Measurements from ENCODE around the gene P2RY2.
"Not testable (repeated sequence)": the region's sequence is repeated elsewhere in the genome, so short reads cannot be mapped to it uniquely, and the experiment has no call there.

P2RY2 gene

DNA sequence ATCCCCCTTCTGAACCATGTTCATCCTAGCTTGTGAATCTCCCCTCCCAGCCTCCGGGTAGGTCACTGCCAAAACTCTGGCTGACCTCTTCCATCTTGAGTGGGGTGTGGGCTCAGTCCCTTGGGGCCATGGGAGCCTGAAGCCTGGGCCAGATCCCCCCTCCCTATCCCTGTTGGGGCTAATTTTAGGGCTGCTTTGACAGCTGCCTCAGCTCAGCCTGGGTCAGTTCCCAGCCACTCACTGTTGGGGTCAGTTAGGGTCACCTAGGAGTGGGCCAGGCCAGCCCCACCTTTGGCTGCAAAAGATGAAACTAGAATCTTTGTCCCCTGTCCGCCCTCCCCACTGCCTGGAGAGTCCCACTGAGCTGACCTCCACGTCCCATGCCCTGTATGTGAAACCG is 29.8 kb upstream of the P2RY2 start:
- no peak for DNase-seq

DNA sequence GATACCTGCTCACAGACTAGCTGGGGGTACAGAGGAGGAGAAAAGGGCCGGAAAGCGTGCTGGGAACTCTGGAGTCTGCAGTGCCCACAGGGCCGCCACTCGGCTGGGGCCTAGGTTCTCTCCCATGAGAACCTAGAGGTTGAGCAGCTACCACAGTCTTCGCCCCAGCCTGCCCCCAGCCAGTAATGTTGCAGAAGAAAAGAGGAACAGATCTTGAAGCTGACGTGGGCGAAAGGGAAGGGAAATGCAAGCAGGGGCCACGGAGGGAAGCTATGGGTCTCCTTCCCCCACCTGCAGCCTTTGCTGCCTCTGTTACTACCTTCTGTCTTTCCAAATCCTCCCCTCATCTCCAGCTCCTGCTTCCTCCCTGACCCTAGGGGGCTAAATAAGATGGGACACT is 28.8 kb upstream of the P2RY2 start:
- no peak for DNase-seq

DNA sequence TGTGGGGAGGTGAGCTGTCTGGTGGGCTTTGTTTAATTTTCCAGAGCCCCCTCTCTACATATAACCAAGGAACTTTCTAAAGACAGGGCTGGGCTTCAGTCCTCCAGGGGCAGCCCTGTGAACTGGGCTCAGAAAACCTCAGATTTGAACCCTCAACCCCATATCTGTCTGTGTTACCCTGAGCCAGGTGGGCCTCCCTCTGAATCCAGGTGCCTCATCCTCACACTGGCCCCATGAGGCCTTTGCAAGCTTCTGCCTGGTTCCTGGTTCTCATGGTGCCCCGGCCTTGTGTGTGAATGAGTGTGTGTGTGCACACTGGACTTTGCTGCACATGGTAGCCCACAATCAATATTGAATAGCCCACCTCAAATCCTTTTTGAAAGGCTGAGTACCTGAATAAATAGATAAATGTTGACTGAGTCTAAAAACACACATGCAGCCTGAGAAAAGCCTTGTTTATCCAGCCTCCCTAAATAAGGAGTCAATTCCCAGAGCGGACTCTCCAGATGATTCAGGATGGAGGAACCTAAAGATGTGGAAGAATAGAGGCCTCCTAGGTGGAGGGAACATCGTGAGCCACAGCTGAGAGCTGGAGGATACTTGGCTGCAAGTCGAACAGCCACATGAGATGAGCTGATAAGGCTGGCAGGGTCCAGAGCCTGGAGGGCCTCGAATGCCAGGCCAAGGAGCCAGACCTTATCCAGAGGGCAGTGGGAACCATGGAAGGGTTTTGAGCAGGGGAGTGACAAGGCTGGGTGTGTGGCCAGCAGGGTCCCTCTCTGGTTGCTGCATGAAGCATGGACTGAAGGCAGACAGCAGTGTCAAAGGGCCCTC is 28.1 kb upstream of the P2RY2 start:
- DNase-seq, result no peak

DNA sequence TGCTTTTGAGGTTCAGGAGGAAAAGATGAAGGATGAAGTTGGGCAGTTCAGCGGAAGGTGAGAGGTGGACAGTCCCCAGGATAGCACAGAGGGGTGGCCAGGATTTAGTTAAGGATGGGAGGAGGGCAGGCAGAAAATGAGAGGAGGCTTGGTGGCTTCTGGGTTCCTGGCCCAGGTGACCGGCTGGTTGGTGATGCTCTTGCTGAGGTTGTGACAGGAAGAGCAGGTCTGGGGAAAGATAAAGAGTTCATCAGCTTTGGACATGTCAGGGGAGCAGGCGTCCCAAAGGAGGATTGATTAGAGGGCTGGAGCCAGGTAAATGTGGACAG is 27.6 kb upstream of the P2RY2 start:
- DNase-seq, result no peak

DNA sequence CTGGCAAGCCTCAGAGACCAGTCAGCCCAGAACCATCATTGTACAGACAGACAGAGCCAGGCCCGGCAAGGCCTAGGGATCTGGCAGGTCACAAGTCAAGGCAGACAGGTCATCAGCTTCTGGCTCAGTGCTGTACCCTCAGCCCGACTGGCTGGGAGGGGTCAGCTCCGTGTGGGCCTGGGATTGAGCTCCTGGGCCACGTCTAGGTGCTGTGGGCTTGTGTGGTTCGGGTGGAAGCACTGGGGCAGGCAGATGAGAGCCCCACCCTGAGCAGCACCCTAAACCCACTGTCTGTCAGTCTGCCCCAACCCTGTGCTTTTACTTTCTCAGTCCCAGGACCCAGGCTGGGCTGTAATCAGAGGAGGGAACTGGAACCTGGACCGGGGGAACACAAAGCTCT is 26.9 kb upstream of the P2RY2 start:
- no peak for DNase-seq

DNA sequence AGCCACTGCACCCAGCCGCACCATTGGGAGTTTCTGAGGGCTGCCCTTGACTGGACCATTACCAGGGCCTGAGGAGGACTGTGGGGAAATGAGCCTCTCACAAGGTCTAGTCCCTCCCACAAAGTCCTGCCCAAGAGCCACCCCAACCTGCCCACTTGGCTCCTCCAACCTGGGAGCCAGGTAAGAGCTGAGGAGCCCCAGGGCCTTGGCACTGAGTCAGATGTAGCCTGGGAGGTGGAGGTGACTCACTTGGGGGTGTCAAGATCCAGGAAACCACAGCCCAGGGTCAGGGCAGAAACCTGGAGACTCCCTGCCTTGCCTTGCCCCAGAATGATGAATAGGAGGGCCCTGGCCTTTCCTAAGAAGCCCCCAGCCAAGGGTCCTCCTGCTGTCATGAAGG is 25.8 kb upstream of the P2RY2 start:
- DNase-seq, result no peak

DNA sequence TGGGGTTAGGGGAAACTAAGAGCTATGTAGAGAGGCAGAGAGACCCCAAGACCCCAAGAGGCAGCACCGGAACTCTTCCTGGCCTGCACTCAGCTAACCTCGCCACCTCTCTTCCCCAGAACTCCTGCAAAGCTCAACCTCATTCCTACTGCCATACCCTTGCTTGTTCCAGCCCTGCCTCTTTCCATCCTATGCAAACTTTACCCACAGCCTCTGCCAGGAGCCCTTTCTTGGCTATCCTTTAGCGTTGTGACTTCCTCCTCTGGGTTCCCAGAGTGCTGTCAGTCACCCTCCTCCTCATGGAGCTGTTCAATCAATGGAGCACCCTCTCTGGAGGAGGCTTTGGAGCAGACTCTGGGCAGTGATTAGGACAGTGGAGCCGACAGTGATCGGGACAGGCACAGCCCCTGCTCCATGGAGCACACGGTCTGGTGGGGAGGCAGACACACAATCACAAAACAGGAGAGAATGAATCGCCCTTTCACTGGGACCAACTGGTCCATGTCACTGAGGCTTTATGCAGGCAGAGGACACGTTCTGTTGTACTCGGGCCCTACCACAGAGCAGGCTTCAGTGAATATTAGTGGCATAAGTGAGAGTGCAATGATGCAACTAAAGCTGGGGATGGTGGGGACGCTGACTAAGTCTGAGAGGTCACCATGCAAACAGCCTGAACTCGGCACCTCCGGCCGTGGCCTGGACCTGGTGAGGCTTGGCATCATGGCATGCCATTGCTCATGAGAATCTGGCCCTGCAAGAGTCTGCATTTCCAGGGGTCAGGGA is 24.6 kb upstream of the P2RY2 start:
- DNase-seq, result no peak

DNA sequence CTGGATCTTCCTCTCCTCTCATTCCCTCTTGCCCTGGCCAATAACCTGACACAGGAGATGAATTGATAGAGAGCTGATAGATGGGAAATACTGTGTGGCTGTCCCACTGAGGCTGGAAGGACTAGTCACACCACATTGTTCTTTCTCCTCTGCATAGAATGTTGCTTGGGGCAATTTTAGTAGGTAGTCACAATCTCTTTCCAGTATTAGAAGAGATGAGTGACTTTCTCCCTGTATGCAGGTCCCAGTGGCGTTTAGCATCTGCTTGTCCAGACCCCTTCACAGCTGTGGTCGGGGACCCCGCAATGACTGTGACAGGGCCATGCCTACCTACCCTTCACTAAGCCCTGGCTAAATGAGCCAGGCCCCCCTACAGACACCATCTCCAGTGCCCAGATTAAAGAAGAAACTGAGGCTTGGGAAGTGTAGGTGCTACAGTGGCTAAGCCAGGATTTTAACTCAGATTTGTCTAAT is 24.0 kb upstream of the P2RY2 start:
- DNase-seq, result no peak

DNA sequence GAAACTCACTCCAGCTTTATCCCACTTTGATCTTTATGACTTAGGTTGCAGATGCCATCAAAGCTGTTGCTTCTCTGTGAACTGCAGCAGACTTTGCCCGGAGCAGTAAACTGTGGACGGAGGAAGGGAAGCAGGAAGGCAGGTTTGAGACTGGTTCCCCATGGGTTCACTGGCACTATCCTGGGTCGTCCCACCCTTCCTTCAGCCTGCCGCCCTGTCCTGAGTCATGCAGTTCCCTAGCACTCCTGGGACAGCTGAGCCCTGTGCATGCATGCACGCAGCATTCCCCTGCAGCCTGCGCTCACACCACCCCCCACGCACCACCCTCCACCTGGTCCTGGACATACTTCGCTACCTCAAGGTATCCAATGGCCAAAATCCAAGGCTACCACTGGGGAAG is 23.5 kb upstream of the P2RY2 start:
- no peak for DNase-seq

DNA sequence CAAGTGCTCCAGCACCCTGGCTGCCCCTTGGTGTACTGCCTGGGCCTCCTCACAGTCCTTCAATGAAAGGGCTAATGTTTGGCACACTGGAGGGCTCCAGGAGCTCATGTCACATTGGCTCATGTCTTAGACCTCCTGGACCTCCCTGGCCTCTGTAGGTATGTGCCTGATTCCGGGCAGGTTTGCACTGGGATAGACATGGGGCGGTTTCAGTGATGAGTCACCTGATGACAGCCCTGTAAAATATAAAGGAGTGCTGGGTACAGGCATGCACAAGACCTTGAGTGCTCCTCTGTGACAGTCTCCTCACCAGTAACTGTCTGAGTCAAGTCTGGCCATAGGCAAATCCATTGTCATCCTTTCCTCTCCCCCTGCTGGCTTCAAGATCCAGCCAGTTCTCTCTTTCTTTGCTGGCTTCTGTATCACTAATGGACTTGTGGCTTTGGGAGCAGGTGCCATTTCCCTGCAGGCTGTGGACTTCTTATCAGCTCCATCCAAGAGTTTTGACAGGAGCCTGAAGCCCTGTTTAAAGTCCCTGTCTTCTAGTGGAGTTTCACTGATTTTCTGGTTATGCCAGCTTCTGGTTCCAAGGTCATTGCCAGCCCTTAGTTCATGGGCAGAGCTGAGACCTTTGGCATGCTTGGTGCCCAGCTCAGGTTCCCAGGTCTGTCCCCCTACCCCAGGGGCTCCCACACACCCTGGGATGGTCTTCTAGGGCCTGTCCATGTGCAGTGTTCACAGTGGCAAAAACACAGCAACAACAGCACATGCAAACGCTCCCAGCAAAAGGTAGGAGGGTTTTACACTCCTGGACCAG is 22.7 kb upstream of the P2RY2 start:
- no peak for DNase-seq

DNA sequence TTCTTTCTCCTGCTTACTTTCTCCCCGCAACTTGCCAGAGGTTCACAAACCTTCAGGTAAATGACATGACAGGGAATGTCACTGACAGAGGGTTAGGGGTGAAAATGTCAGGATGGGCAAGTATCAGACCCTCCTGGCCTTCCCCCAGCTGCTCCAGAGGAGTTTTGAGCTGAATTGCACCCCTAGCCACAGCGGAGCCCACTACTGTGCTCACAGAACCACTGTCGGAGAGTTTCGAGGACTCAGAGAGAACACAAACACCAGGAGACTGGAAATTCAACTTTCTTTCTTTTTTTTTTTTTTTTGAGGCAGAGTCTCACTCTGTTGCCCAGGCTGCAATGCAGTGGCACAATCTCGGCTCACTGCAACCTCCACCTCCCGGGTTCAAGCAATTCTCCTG is 21.5 kb upstream of the P2RY2 start:
- DNase-seq, result no peak

DNA sequence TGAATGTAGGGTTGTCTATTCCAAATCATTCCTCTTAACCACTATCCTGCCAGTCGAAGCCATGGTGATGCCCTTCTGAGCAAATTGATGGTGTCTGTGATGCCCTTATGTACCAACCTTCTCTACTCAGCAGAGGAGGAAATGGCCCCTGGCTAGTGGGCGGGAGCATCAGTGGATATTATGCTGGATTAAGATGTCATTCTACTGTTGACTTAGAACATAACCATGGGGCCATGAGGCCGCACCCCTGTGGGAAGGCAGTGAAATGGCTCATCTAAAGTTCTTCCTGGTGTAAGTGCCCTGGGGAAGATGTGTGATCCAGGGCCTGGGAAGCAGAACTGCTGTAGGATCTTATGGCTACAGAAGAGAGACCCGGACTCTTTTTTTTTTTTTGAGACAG is 20.7 kb upstream of the P2RY2 start:
- no peak for DNase-seq

DNA sequence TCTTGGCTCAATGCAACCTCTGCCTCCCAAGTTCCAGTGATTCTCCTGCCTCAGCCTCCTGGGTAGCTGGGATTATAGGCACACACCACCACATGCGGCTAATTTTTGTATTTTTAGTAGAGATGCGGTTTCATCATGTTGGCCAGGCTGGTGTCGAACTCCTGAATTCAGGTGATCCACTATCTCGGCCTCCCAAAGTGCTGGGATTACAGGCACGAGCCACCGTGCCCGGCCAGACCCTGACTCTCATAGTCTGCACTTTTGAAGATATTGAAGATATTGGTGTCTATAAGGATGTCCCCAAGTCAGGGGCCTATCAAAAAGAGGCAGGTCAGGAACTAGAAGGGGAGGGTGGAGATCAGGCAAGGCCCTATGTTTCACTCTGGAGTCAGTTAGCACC is 20.3 kb upstream of the P2RY2 start:
- DNase-seq, result not testable (repeated sequence)

DNA sequence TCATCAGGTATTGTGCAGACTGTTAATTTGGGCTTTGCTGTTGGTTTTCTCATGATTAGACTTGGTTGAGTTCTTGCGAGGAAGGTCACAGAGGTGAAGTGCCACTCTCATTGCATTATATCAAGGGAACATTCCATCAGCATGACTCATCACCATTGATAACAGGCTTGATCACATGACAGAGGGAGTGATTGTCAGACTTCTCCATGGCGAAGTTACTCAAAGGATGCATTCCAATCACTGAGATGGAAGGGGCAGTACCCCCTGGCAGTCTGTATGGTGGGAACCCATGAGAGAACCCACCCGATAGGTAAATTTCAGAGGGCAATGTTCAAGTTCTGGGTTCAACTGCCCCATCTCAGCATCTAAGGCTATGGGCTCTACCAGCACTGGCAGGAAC is 19.4 kb upstream of the P2RY2 start:
- no peak for DNase-seq

DNA sequence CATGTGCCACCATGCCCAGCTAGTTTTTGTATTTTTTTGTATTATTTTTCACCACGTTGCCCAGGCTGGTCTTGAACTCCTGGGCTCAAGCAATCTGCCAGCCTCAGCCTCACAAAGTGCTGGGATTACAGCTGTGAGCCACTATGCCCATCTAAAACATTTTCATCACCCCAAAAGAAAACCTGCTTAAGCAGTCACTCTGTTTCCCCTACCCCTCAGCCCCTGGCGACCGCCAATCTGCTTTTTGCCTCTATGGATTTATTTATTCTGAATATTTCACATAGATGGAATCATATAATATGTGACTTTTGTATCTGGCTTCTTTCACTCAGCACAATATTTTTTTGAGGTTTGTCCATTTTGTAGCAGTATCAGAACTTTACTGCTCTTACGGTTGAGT is 18.6 kb upstream of the P2RY2 start:
- no peak for DNase-seq

DNA sequence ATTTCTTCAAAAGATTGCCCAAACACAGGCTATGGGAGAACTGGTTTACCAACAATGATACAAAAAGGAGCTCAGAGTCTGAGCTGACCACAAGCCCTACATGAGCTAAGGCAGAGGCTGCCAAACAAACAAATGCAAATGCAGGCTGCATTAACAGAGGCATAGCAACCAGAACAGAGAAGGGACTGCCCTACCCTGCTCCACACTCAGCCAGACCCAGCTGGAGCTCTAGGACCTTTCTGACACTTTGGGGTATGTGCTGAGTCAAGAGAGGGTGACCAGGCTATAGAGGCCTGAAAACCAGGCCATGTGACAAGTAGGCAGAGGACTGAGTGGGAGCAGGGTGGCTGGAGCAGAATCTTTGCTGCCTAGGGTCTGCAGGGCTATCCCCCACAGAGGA is 17.8 kb upstream of the P2RY2 start:
- no peak for DNase-seq

DNA sequence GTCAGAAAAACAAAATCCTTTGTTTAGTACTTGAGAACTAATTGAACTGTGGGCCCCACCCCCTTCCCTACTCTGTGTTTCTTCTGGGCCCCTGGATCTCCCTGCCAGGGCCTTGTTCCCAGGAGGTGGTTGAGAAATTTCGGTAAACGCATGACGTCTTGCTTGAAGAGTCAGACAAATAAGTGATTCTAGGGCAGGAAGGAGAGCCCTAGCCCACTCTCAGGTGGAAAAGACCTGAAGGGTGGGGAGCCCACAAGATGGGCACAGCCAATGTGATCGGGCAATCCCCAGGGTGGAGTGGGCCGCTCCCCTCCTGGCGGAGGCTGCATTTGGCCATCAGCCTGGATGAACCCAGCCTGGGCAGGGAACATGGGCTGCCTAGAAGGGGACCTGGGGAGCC is 16.8 kb upstream of the P2RY2 start:
- no peak for DNase-seq

DNA sequence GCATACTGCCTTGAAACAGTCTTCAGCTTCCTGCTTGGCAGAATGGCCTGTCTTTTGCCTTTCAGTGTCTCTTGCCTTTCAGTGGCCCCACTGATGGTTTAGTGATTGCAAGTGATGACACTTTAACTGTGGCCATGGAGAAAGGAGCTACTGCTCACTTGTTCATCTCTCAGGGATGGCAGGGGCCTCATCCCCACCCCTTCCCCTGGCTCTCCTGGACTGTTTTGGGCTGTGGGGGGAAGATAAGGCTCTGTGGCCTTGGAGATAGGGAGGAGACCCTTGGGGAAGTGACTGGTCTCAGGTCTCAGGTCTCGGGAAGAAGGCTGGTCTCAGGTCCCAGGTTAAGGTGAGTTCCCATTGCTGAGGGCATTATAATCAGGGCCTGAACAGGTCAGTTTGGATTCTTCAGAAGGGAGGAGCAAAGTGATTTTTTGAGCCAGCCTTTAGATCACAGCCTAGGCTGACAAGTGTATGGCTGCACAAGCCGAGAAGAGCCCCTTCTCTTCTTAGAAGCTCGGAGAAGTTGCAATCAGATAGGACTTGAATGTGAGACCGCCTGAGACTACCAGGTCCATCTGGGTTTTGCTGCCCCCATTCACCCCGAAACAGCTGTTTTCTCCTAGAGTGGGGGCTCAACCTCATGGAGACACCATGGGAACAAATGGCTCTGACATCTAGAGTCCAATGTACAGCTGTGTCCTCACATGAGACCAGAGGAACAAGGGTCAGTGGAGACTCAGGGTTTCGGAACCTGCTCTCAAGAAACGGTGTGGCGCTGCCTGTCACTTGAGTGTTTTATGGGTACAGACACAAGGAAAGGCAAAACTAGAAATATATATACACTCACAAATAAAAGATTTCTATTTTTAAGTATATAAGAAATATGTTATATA is 15.9 kb upstream of the P2RY2 start:
- no peak for DNase-seq

DNA sequence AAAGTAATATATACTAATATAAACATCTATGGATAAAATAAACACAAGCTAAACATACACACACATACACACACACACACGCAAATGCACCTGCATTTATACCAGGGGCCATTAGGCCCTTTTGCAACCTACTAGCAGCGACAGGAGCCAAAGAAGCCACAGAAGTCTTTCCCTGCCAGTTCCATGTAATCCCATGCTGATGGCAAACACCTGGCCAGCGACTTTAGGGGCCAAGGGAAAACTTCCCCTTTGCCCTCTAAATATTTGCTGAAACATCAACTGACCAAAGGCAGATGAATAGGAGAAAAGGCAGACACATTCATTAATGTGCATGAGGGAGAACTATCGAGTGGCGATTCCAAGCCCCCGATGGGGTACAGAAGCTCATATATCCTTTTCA is 14.8 kb upstream of the P2RY2 start:
- DNase-seq, result no peak

DNA sequence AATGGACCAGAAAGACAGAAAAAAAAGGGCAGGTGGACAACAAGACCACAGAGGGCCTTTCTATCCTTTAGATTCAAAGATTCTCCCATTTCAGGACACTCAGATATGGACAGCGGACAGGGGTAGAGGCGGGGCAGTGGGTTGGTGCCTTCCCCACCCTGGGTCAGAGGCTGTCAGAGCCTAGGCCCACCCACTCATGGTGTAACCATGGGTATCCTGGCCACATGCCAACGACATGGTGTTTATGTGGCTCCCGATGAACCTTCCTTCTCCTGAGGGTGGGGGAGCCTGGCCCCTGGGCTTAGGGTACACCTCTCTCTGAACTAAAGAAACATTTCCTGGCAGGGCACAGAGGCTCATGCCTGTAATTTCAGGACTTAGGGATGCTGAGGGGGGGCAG is 14.3 kb upstream of the P2RY2 start:
- DNase-seq, result no peak

DNA sequence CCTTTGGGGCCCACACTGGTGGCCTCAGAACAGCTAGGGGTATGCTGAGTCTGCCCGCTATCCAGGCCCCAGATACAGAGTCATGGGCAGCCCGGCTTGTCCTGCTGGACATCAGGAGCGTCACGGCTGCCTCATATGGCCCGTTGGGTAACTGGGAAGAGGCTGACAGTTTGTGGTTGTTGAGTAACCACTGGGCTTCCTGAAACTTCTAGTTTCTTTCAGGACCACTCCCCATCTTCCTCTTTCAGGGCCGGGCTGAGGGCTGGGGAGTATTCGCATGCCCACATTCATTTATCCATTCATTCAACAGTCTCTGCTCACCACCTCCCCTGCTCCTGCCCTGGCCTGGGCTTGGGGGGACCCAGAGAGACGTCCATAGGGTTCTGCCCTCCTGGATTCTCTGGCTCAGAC is 13.4 kb upstream of the P2RY2 start:
- no peak for DNase-seq

DNA sequence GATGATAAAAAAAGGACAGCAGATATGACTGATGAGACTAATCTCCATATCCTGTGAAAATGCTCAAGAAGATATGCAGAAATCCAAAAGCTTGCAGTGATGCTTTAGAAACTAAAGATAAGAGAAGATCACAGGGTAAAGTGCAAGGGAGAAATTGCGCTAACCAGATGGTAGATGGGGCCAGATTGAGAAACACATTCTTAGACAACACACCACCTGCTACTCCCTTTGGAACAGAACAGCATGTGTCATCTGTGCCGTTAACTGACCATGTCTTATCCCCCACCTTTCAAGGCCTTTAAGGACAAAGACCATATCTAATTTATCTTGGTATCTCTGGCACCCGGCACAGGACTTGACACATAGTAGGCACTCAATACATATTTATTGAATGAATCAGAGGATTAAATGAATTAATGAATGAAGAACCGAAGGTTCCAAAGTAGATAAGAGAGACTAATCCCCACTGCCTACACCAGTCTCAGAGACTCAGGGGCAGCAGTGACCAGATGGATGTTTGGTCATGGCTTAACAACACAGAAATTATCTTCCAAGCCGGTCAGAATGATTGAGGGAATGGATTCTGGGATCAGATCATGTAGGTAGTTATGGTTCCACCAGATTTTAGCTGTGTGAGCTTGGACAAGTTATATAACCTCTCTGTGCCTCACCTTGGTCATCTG is 12.3 kb upstream of the P2RY2 start:
- no peak for DNase-seq
